Measurements from ENCODE around the gene FRMD1.

GRCh38 chr6:168060521-168060931 is 18.5 kb downstream of the FRMD1 start:
- TF ChIP-seq EGR1 (IDR thresholded peaks at IDR 0.05; ENCODE audit: low read depth), result no peak
- peak; percentile 34 to 67 (median 55); a peak in 5 of 6 replicates for TF ChIP-seq CTCF (IDR thresholded peaks at IDR 0.05 in 2 of 3, conservative IDR thresholded peaks at IDR 0.05 in 1 of 3; ENCODE audit: borderline replicate concordance in 1 of 3, insufficient read depth in 1 of 3, low read depth in 2 of 3, low read length in 2 of 3)
- TF ChIP-seq EZH2phosphoT487 (IDR thresholded peaks at IDR 0.05; ENCODE audit: borderline replicate concordance), result no peak
- no peak for TF ChIP-seq TCF7L2 (IDR thresholded peaks at IDR 0.05; ENCODE audit: borderline replicate concordance, extremely low read depth, insufficient read depth, insufficient read length)
- no peak for TF ChIP-seq YY1 (IDR thresholded peaks at IDR 0.05; ENCODE audit: extremely low read depth, insufficient replicate concordance, low read depth, low read length)
- no peak for TF ChIP-seq FOSL1 (IDR thresholded peaks at IDR 0.05; ENCODE audit: low read depth)
- TF ChIP-seq CBX3 (IDR thresholded peaks at IDR 0.05; ENCODE audit: low read depth), result no peak
- no peak for TF ChIP-seq ATF3 (IDR thresholded peaks at IDR 0.05)
- no peak for TF ChIP-seq EZH2 (IDR thresholded peaks at IDR 0.05)
- no peak for TF ChIP-seq MAX (IDR thresholded peaks at IDR 0.05)
- TF ChIP-seq CEBPB (IDR thresholded peaks at IDR 0.05; ENCODE audit: low read depth), result no peak
- no peak for TF ChIP-seq POLR2A (IDR thresholded peaks at IDR 0.05; ENCODE audit: borderline replicate concordance, extremely low read depth, insufficient read depth, insufficient read length)
- no peak for TF ChIP-seq REST (IDR thresholded peaks at IDR 0.05; ENCODE audit: low read depth)

Data from HCT116 (cell line).